Stimulated activated CD4-positive, alpha-beta T cell treated with anti-CD3 and anti-CD28 coated beads, Interleukin-4, amount 100 ng/mL, for 4 hours (primary cell): Measurements from ENCODE around the gene DCAF4.

Experiments
- DNase-seq, 2 experiments: peaks; one replicate each; pipeline ENCODE4 v3.0.0-alpha.2; 2020

Gene DCAF4

DNA sequence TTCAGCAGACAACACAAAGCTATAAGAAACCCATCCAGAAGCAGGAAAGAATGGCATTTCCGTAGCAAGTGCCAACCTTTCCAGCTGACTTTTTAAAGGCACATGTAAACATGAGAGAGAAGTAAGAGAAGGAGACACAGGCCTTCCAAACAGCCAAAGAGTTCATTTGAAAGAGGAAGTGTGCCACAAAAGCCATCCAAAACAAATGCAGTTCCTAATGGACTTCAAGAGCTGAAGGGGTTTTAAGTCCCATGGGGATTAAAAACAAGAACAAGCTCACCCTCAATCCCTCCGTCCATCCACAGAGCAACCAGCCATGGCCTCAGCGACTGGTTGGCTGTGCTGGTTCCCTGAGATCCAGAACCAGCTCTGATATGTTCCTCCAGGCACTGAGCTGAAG, 27.8 kb upstream of the DCAF4 start:
- DNase-seq, result no peak

DNA sequence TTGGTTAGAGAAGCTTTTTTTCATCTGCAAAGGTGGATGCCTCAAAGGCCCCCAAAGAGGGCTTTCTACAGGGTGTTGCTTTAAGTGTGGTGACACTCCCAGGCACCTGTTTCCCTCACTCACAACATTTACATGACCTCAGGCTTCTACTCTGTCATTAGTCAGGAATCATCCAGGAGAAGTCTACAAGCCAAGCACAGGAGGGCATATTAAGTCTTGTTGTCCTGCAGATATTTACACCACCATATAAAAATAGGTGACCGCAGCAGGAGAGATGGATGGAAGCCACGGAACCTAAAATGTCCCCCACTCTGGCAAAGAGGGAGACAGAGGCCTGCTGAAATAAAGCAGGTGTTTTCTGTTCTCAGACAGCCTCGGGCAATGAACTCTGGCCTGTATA, 24.9 kb upstream of the DCAF4 start:
- no peak for DNase-seq

DNA sequence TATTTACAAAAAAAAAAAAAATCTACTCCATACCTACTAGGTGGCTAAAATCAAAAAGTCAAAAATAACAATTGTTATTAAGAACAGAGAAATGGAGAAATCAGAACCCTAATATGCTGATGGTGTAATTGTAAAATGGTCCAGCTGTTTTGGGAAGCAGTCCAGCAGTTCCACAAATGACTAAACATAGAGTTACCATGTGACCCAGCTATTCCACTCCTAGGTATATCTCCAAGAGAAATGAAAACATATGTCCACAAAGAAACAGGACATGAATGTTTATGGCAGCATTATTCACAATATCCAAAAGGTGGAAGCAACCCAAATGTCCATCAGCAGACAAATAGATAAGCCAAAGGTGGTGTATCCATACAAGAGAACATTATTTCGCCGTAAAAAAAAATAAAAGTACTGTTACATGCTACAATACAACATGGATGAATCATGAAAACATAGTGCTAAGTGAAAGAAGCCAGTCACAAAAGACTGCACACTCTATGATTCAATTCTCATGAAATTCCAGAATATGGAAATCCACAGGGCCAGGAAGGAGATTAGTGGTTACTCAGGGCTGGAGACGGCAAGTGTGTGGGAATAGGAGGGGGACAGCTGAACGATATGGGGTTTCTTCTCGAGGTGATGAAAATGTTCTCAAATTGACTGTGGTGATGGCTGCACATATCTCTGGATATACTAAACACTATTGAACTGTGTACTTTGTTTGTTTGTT, 23.3 kb upstream of the DCAF4 start:
- DNase-seq, result no peak

DNA sequence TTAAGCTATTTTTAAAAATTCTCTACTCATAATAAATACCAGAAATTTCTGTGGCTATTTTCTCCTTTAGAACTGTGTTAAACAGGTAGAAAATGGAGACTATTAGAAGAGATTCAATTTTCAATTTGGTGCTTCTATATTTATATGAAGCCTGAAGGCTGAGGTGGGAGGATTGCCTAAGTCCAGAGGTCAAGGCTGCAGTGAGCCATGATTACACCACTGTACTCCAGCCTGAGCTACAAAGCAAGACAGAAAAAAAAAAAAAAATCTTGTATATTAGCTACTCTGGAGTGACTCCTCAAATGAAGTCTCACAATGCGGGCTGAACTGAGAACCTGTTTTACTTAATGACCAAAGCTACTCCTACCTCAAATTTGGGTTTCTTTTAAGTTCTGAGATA, 22.5 kb upstream of the DCAF4 start:
- DNase-seq, result no peak

DNA sequence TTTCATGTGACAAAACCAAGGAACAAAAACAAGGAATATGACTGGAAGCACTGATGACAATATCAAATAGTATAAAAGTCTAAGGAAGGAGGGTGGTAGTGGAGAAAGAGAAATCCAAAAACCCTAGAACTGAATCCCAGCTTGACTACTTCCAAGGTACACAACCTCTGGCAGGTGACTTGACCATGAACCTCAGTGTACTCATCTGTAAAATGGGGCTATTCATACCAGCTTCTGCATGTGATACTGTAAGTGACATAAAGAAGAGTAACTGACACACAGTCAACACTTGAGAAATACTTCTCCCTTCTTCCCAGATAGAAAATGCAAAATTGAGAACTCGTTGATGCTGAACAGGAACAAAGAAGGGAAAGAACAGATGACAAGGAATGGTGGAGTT, 22.0 kb upstream of the DCAF4 start:
- DNase-seq, result no peak

DNA sequence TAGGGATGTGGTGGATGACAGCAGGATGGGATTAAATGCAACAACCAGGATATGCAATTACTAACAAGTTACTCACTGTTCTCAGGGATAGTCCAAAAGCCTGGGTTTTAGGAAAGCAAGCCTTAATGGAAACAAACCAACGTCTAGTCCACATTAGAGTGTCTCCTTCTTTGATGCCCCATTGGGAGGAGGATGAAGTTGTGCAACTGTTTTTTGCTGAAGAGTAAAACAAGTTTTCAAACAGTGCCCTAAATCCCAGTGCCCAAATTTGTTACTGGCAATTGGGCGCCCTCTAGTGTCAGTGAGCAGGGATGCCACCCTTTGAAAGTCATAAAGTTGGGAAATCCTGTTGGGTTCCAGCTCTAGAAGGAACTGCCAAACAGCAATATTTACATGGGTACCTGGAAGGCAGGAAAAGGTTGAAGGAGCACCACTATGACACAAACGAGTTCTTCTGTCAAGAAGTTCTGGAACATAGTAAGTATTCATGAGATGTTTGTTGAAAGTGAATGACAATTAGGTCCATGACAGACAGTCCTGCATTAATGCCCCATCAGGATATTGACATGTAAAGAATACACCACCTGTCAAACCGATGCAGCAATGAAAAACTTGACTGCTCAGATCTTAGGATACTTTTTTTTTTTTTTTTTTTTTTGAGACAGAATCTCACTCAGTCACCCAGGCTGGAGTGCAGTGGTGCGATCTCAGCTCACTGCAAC, 21.3 kb upstream of the DCAF4 start:
- peak; percentile 46 to 53 for DNase-seq

DNA sequence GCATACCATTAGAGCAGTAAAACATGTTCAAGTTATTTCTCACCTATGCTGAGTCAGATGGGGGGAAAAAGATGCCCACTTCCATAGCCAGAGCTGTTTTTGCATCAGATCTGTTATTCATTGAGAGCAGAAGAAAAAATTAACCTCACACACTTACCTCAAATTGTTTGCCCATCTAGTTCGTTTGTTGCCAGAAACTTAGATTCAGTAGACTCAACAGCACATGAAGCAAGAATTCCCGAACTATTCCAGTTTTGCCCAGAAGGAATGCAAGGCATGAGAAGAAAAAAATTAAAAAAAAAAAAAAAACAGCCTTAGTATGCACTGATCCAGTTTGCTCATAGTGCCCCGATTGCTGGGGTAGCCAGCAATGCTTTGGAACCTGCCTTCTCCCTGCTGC, 19.9 kb upstream of the DCAF4 start:
- DNase-seq, result no peak

DNA sequence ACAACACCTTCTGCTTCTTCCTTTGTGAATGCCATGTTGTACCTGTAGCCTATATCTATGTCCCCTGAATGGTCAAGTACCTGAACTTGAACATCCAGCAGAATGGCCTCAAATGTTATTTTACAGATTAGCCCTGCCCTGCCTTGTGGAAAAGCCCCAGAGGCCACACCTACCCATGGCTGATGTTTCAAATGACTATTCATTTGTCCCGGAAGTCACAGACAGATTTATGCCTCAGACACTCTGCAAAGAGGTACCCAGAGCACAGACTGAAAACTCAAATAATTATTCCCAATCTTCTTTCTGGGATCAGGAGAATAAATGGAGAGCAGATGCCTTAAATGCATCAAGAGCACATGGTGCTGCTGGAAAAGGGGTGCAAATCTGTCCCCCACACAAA, 19.4 kb upstream of the DCAF4 start:
- DNase-seq, result no peak

DNA sequence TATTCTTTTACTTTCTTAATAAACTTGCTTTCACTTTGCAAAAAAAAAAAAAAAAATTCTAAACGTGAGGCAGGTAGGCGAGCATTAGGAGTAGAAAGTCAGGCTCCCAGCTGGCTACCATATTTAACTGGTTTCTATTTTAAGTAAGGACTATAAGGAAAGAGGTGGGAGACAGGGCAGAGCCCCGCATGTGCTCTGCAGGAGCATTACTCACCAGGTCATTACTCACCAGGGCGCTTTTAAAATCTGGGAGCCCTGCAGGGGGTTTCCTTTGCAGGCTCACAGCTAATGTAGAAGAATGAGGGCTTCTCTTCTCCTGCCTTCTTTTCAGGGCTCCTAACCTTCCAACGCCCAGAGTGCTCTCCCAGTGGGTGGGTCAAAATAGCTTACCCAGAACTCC, 18.4 kb upstream of the DCAF4 start:
- no peak for DNase-seq

DNA sequence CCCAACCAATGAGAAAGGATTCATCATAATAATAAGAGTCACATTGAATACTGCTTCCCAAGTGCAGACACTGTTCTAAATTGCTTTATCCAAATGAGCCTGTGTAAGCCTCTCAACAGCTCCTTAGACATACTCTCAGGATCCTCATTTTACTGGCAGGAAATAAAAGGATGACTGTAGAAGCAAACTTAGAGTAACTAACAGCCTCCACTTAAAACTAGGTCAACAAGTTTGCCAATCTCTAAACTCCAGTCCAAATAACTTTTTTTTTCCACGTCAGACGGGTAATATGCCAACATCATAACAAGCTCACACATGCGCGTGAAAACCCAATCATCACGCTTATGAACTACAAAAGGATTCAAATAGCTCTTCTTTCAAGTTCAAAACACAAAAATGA, 17.1 kb upstream of the DCAF4 start:
- DNase-seq, result no peak

DNA sequence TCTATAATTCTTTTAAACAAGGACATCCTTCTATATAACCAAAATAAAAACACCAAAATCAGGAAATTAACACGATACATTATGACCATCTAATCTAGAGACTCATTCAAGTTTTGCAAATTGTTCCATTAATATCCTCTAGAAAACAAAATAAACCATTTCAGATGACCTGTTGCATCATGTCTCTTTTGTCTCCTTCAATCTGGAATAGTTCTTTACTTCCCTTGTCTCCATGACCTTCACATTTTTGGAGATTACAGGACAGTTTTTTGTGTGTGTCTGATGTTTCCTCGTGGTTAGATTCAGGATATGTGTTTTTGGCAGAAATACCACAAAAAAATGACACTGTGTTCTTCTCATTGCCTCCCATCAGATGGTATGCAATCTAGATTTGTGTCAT, 12.5 kb upstream of the DCAF4 start:
- no peak for DNase-seq

DNA sequence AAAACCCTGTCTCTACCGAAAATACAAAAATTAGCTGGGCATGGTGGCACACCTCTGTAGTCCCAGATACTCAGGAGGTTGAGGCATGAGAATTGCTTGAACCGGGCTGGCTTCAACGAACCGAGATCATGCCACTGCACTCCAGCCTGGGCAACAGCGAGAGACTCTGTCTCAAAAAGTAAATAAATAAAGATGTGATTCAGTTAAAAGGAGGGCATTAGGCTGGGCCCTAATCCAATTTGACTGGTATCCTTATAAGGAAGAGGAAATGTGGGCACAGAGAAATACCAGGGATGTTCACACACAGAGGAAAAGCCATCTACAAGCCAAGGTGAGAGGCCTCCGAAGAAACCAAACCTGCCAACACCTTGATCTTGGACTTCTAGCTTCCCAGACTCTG, 10.1 kb upstream of the DCAF4 start:
- DNase-seq, result no peak

DNA sequence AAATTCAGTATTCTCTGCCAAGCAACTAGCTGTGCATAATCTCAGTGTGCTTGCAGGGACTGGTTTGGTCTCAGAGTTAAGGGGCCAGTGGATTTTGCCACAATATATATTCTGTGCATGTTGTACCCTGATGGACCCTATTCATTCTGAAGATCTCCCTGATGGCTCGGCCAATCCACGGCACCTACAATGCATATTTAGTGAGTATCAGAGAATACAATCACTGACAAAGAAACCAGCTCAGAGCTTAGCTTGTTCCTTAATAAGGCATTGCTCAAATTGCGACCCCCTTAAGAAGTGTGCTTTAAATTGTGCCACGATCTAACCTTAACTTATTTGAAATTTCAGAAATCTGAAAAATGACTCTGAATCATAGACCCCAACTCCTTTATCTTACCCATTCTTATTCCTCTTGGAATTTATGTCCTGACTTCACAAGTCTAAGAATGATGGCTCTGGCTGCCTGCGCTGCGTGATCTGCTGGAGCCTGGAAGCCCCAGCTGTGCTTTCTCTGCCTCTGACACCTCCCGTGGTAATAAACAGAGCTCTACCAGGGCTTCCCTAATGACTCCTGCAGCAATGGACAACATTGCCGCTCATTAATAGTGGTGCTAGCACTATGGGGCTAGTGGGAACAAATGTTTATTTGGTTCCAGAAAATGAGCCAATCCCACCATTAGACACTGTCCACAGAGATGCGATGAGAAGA, 9.0 kb upstream of the DCAF4 start:
- DNase-seq, result no peak

DNA sequence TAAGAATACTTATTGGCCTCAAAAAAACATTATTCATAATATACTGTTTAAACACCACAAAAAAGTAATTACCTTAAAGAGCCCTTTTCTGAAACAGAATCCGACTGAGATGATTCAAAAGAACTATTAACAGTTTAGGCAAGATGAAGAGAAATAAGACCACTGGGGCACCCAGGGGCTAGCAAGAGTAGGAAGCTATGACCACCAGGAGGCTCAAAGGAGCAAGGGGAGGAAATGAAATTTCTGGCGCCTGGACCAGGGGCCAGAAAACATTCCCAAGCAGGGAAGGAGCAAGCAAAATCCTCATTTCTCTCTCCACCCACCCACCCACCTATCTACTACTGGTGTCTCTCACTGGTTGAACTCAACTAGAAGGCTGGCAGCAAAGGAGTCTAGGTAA, 6.3 kb upstream of the DCAF4 start:
- no peak for DNase-seq

DNA sequence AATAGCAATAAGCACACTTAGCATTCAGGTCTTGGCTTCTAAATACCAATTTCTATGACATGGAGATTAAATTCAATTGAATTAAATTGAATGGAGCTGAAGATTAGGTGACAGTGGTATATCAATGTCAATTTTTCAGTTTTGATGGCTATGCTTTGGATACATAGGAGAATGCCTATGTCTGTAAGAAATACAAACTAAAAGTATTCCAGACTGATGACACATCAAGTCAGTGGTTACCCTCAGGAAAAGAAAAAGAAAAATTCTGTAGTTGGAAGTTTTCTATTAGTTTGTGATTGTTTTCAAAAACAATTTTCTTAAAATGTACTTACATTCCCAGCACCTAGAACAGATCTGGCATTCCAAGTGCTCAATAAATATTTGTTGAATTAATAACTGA, 4.9 kb upstream of the DCAF4 start:
- DNase-seq, result no peak

DNA sequence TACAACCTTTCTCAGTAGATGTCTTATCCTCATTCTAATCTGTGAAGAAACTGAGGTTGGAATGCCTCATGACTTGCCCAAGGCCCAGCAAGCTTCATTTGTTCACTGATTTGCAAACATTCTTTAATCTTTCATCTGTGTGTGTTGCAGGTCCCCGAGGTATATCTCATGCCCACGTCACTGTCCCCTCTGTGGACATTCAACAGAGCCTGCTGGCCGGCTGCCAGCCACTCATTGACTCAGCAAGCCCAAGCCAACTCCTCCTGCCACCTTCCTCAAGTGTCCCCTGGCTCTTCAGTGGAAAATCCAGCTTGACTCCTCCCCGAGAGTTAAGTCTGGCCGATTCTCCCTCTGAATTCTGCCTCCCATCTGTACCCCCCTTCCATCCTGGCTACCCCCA, 1.9 kb upstream of the DCAF4 start:
- DNase-seq, result no peak

DNA sequence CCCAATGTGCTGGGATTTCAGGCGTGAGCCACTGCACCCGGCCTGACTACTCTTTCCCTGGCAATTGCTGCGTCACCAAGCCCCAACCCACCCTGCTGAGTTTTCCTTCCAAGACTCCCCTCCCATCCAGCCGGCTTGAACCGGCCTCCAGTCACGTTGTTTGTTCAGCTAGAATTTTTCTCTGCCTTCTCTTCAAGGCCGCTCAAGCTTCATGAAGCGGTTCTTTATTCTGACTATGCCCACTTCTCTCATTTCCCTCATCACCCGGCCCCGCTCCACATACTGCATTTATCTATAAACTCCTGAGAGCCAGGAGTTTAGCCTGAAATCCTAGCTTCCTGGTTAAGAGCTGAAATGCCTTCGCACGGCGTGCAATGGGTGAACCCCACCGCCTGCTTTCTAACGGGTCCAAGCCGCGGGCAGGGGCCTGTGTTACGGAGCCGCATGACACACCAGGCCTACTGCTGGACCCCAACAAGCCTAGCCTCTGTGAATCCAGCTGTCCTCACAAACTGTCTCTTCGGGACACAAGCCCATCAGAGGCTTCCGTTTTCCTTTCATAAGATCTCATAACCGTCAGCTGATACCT, 999 bp upstream of the DCAF4 start:
- DNase-seq, result no peak

DNA sequence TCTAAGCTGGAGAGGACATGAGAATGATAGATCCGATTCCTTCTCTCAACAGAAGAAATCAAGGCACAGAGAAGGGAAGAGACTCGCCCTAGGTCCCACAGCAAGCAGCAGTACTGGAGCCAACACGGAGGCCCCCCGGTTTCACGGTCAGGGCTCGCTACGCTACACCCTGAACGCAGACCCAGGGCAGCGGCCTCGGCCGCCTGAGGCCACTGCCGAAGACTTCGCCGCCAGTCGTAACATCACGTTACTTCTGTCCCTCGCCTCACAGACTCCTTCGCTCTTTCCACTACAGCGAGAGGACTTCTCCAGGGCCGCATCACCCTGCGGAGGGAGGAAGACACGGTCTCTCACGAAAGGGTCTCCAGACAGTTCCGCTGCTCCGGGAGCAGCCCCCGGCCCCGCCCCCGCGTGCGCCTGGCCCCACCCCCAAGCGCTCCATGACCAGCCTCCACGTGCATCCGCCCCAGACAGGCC, 411 bp upstream of the DCAF4 start:
- DNase-seq, result peak in 1 of 2 experiments; percentile 91

DNA sequence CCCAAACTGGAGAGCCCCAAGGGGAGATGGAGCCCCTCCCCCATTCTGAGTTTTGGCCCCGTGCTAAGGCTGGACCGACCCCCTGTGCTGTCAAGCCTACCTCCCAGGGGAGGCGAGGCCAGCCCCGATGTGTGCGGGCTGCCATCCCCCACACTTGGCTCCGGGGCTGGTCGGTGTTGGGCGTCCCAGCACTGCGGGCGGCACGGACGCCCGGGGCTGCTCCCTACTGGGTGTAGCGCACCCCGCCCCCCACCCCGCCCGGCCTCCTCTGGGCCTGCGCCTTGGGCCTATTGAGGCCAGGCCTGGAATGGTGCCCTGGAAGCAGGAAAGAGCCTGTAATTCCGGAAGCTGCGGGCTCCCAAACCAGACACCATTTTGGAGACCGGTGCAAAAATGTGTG, 2.6 kb downstream of the DCAF4 start:
- DNase-seq, result no peak

DNA sequence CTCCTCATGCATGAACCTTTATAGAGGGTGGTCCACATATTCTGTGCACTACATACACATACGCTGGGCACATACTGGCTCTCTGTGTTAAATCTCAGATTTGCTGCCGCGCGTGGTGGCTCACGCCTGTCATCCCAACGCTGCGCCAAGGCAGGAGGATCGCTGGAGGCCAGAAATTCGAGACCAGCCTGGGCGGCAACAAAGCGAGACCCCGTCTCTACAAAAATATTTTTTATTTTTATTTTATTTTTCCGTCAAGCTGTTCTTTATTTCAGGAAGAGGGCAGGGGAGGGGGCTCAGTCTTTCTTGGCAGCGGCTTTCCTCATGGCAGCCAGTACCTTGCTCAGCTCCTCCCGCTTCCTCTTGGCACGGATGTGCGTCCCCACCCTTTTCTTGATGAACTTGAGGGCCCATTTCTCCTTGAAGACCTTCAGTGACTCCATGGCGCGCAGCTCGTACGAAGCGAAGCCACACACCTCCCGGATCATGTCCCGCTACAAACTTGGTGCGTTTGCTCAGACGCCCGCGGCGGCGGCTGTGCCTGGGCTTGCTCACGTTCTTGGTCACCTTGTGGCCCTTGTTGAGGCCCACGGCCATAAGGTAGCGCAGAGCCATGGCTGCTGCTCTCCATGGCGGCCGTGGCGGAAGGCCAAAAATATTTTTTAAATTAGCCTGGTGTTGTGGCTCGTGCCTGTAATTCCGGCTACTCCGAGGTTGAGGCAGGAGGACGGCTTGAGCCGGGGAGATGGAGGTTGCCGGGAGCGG, 3.2 kb downstream of the DCAF4 start:
- no peak for DNase-seq

DNA sequence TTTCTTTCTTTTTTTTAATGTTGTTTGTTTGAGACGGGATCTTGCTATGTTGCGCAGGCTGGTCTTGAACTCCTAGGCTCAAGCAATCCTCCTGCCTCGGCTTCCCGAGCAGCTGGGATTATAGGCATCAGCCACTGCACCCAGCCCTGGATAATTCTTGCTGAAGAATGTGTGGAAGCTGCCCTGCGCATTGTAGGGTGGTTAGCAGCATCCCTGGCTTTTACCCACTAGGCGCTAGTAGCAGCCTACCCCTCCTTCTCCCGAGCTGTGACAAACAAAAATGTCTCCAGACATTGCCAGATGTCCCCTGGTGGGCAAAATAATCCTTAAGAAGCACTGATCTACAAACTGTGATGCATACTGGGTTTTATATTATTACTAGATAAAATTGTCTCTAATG, 6.6 kb downstream of the DCAF4 start:
- DNase-seq, result no peak

DNA sequence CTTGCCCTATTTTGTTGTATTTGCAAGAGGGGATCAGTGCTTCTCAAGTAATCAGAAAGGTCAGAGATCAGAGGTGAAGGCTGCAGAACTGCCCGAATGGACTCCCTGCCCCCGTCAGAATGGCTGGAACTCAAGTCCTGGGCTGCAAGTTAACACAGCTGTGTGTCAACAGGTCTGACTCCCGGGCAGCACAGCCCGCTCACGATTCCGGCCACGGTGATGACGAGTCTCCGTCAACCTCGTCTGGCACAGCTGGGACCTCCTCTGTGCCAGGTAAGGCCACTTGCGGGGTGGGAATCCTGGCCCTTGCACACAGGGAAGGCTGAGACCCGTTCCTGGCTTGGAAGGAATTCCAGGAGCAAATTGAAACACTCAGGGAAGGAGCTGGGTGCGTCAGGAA, 13.4 kb downstream of the DCAF4 start:
- no peak for DNase-seq
